IPS DF 4.7 (cell line): Measurements from ENCODE around the gene FER.
"Not testable (repeated sequence)": the region's sequence is repeated elsewhere in the genome, so short reads cannot be mapped to it uniquely, and the experiment has no call there.

Source experiments
- DNase-seq: peaks from one replicate; pipeline ENCODE4 v3.0.0-alpha.2; 2013; ENCODE audit warnings: low spot score; ENCODE audit errors: extremely low read depth

Gene FER

GRCh38 chr5:108747111-108747773 is 455 bp upstream of the FER start:
- DNase-seq = no peak

GRCh38 chr5:108748401-108749127 is 867 bp downstream of the FER start:
- DNase-seq = peak; percentile 94

- no peak for DNase-seq
Measured at GRCh38 chr5:108749128-108749861, 1.6 kb downstream of the FER start.

- no peak for DNase-seq
Measured at GRCh38 chr5:108753331-108753730, 5.6 kb downstream of the FER start.

- no peak for DNase-seq
Measured at GRCh38 chr5:108753877-108754276, 6.2 kb downstream of the FER start.

- no peak for DNase-seq
Measured at GRCh38 chr5:108760512-108760911, 12.8 kb downstream of the FER start.

GRCh38 chr5:108762660-108763059 is 15.0 kb downstream of the FER start:
- DNase-seq = no peak

- no peak for DNase-seq
Measured at GRCh38 chr5:108763222-108763916, 15.7 kb downstream of the FER start.

- DNase-seq = no peak
Measured at GRCh38 chr5:108765647-108766046, 17.9 kb downstream of the FER start.

GRCh38 chr5:108766916-108767315 is 19.2 kb downstream of the FER start:
- not testable (repeated sequence) for DNase-seq

- DNase-seq = no peak
Measured at GRCh38 chr5:108769352-108769751, 21.7 kb downstream of the FER start.

GRCh38 chr5:108772626-108773025 is 24.9 kb downstream of the FER start:
- DNase-seq = no peak

GRCh38 chr5:108773330-108773729 is 25.6 kb downstream of the FER start:
- DNase-seq = no peak

GRCh38 chr5:108774079-108774478 is 26.4 kb downstream of the FER start:
- DNase-seq = not testable (repeated sequence)

GRCh38 chr5:108777582-108777981 is 29.9 kb downstream of the FER start:
- not testable (repeated sequence) for DNase-seq

GRCh38 chr5:108784577-108784976 is 36.9 kb downstream of the FER start:
- not testable (repeated sequence) for DNase-seq

- no peak for DNase-seq
Measured at GRCh38 chr5:108786806-108787483, 39.2 kb downstream of the FER start.

GRCh38 chr5:108788142-108788541 is 40.4 kb downstream of the FER start:
- DNase-seq = no peak

- no peak for DNase-seq
Measured at GRCh38 chr5:108793207-108793606, 45.5 kb downstream of the FER start.

GRCh38 chr5:108794349-108794748 is 46.7 kb downstream of the FER start:
- not testable (repeated sequence) for DNase-seq

- no peak for DNase-seq
Measured at GRCh38 chr5:108797396-108797795, 49.7 kb downstream of the FER start.
